PFSK-1 (cell line): ENCODE data around the gene BRD3OS.

ENCODE experiments used
- FOXP2 ChIP-seq: optimal IDR thresholded peaks from 2 replicates; pipeline ENCODE3; 2011; ENCODE audit warnings: borderline replicate concordance, control low read depth, inconsistent platforms; ENCODE audit not compliant: insufficient read depth; ENCODE audit errors: extremely low read length, extremely low read depth
- POLR2AphosphoS5 ChIP-seq: IDR thresholded peaks from 2 replicates; pipeline ENCODE4 v1.6.1; 2012; ENCODE audit warnings: low read depth, mild to moderate bottlenecking, control low read depth, low read length, moderate library complexity
- REST ChIP-seq, 2 experiments: IDR thresholded peaks; 2 replicates each; pipeline versions ENCODE4 v1.6.1 to v1.8.0; 2011 to 2012; ENCODE audit warnings: low read depth in 2 of 2, low read length in 2 of 2, control low read depth in 1 of 2, inconsistent platforms in 1 of 2, mild to moderate bottlenecking in 1 of 2, moderate library complexity in 1 of 2; ENCODE audit not compliant: insufficient read depth in 1 of 2
- SIN3A ChIP-seq: IDR thresholded peaks from 2 replicates; pipeline ENCODE4 v1.6.1; 2012; ENCODE audit warnings: mild to moderate bottlenecking, low read length, moderate library complexity, borderline replicate concordance; ENCODE audit not compliant: insufficient read depth
- TAF1 ChIP-seq: IDR thresholded peaks from 2 replicates; pipeline ENCODE4 v1.6.1; 2012; ENCODE audit warnings: low read length, control low read depth, borderline replicate concordance; ENCODE audit not compliant: insufficient read depth

BRD3OS gene

GRCh38 chr9:134053401-134053871, 28.2 kb downstream of the BRD3OS start:
- TF ChIP-seq REST (IDR thresholded peaks at IDR 0.05; ENCODE audit: insufficient read depth in 1 of 2, low read depth in 2 of 2, low read length in 2 of 2) (no peak), SIN3A (no peak), TAF1 (no peak), POLR2AphosphoS5 (no peak), FOXP2 (no peak)

DNA sequence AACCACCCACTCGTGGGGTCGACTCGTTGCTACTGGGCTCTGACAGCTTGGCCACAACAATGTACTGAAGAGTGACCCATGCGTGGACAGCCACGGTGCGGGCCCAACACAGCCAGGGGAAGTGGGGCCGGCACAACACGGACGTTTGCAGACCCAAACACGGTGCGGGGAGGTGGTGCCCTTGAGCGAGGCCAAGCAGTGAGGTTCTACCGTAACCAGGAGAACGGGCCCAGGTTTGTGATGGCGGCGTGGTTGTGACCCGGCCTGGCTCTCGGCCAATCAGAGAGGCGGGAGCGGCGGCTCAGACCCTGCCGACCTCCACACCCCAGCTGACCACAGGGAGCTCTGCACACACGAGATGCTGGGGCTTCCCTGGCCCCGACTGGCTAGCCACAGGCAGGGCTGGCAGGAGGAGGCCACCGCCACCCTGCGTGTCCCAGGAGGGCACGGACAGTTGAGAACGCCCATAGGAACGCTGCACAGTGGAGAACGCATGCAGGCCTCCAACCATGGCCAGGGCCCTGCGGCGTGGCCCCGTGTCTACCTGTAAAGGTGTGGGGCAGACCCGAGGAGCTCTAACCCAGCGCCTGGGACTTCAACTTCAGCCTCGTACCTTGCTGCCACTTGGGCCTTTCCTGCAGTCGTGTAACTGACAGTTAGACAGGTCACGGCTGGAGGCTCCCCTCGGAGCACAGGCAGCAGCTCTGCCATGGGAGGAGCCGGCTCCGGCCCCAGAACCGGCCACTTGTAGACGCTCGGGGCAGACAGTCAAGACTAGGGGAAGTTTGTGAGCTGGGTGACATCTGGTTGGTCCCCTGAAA, 28.9 kb downstream of the BRD3OS start:
- TF ChIP-seq FOXP2 (no peak), POLR2AphosphoS5 (no peak), REST (IDR thresholded peaks at IDR 0.05; ENCODE audit: insufficient read depth in 1 of 2, low read depth in 2 of 2, low read length in 2 of 2) (no peak), SIN3A (no peak), TAF1 (no peak)

GRCh38 chr9:134054891-134055811, 29.9 kb downstream of the BRD3OS start:
- no peak for TF ChIP-seq TAF1
- TF ChIP-seq FOXP2: no peak
- no peak for TF ChIP-seq REST (IDR thresholded peaks at IDR 0.05; ENCODE audit: insufficient read depth in 1 of 2, low read depth in 2 of 2, low read length in 2 of 2)
- TF ChIP-seq POLR2AphosphoS5: no peak
- no peak for TF ChIP-seq SIN3A

- TF ChIP-seq SIN3A: no peak
- no peak for TF ChIP-seq FOXP2
- no peak for TF ChIP-seq REST (IDR thresholded peaks at IDR 0.05; ENCODE audit: insufficient read depth in 1 of 2, low read depth in 2 of 2, low read length in 2 of 2)
Observed at GRCh38 chr9:134055981-134056461, 30.7 kb downstream of the BRD3OS start.
